ENCODE measurements around the gene PPIH. TPM values are rescaled to one million over a fixed set of nuclear protein-coding genes. Genes with fewer than 3 reads are reported as not detected.
A peak's percentile ranks its signal among the peaks of the same experiment; 100 is the strongest.

PPIH gene
- total RNA-seq, 2 experiments from 2014 or later = 29.4 to 32.6 TPM

DNA sequence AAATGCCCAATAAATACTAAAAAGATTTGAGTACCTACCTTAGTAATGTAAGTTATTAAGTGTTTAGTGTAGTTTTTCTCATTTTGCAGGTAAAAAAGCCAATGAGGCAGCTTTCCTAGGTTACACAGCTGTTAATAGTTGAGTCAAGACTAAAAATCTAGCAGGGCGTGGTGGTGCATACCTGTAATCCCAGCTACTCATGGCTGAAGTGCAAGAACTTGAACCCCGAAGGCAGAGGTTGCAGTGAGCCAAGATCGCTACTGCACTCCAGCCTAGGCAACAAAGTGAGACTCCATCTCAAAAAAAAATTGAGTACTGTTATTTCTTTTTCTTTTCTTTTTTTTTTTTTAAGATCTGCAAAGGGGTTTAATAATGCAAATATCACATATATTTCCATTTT, 31.7 kb downstream of the PPIH start:
- Mint-ChIP-seq H3K27ac (peak overlapping the region; percentile 52), H3K4me3 (no peak overlapping the region), H3K27me3 (no peaks in the 10 kb centered on the region), H3K4me1 (ENCODE audit: low read depth) (peaks cover 97% of the 10 kb centered on the region), H3K9me3 (no peaks in the 10 kb centered on the region), H3K36me3 (ENCODE audit: low read depth) (peaks cover 59% of the 10 kb centered on the region)
- TF ChIP-seq, protein P1, sequence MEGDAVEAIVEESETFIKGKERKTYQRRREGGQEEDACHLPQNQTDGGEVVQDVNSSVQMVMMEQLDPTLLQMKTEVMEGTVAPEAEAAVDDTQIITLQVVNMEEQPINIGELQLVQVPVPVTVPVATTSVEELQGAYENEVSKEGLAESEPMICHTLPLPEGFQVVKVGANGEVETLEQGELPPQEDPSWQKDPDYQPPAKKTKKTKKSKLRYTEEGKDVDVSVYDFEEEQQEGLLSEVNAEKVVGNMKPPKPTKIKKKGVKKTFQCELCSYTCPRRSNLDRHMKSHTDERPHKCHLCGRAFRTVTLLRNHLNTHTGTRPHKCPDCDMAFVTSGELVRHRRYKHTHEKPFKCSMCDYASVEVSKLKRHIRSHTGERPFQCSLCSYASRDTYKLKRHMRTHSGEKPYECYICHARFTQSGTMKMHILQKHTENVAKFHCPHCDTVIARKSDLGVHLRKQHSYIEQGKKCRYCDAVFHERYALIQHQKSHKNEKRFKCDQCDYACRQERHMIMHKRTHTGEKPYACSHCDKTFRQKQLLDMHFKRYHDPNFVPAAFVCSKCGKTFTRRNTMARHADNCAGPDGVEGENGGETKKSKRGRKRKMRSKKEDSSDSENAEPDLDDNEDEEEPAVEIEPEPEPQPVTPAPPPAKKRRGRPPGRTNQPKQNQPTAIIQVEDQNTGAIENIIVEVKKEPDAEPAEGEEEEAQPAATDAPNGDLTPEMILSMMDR (IDR thresholded peaks at IDR 0.05) = no peak
- Histone ChIP-seq H3K4me1 (ENCODE audit: insufficient read depth, low read length) (peaks cover 47% of the 10 kb centered on the region), H3K27ac (ENCODE audit: low read depth in 1 of 2, low read length in 2 of 2) (no peak overlapping the region), H3K9me3 (ENCODE audit: control insufficient read depth in 1 of 2, insufficient read depth in 1 of 2, low read length in 2 of 2) (no peaks in the 10 kb centered on the region), H3K36me3 (ENCODE audit: insufficient read depth, low read length) (peaks cover 28% of the 10 kb centered on the region), H3K27me3 (ENCODE audit: control insufficient read depth in 1 of 2, insufficient read depth in 2 of 2, low read length in 2 of 2) (no peaks in the 10 kb centered on the region), H3K4me3 (ENCODE audit: low read length) (no peak overlapping the region)
- ATAC-seq (ENCODE audit: poor library complexity) (no peak), DNase-seq (no peak)
- CTCF ChIA-PET = interaction anchor here (0.8 kb wide), 1 partner anchor 23 kb away, joined by 3 read pairs; no protein-coding TSS in a partner anchor
- POLR2A ChIA-PET = interaction anchor here (1.0 to 4.7 kb wide), 3 partner anchors 8 to 77 kb away, joined by 3 to 37 read pairs (median 3); partner anchors contain the start of genes C1orf50, P3H1 and YBX1
- intact Hi-C loops (cut with DNase I, micrococcal nuclease) = loop anchor here in 1 of 2 experiments (10.0 kb wide), 3 partner anchors 45 to 1325 kb away; partner anchors contain the start of gene FOXO6

DNA sequence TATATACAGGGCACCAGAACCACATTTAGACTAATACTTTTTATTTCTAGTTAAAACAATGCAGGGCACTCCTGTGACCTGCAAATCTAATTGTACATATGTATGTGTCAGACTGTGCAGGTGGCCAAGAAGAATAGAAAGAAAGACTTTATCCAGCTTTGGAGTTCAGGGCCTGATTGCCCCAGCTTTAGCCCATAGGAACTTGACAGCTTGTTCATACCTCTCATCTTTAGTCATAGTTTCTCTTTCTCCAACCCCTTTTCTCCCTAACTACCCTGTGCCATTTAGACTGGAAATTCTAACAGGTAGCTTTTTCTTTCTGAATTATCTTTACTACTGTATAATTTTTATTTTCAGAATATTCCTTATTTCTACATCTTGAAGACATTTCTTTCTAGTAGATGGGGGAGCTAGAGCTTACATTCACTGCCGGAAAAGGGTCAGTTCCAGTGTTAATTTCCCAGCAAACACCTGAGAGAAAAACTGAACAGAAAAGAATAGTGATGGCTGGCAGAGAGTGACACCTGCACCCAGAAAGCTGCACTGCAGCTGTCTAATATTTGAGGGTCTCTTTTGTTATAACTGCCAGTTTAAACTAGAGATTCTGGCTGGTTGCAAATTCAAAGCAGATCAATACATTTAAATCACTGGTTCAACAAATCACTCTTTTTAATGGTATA, 32.4 kb downstream of the PPIH start:
- POLR2A ChIA-PET = interaction anchor here (0.7 to 4.7 kb wide), 5 partner anchors 8 to 763 kb away, joined by 3 to 37 read pairs (median 3); partner anchors contain the start of genes C1orf50, HYI, PPIH and YBX1
- Histone ChIP-seq H3K4me1 (ENCODE audit: insufficient read depth, low read length) (peaks cover 41% of the 10 kb centered on the region), H3K9me3 (ENCODE audit: control insufficient read depth in 1 of 2, insufficient read depth in 1 of 2, low read length in 2 of 2) (no peaks in the 10 kb centered on the region), H3K36me3 (ENCODE audit: insufficient read depth, low read length) (peaks cover 35% of the 10 kb centered on the region), H3K27ac (ENCODE audit: low read depth in 1 of 2, low read length in 2 of 2) (no peak overlapping the region), H3K27me3 (ENCODE audit: control insufficient read depth in 1 of 2, insufficient read depth in 2 of 2, low read length in 2 of 2) (no peaks in the 10 kb centered on the region), H3K4me3 (ENCODE audit: low read length) (no peak overlapping the region)
- Mint-ChIP-seq H3K9me3 (no peaks in the 10 kb centered on the region), H3K4me1 (ENCODE audit: low read depth) (peaks cover 97% of the 10 kb centered on the region), H3K4me3 (no peak overlapping the region), H3K27me3 (no peaks in the 10 kb centered on the region), H3K27ac (peak overlapping the region; percentile 52), H3K36me3 (ENCODE audit: low read depth) (peaks cover 60% of the 10 kb centered on the region)
- intact Hi-C loops (cut with DNase I, micrococcal nuclease) = loop anchor here (1.0 to 10.0 kb wide), 2 partner anchors 46 to 112 kb away; no protein-coding TSS in a partner anchor
- ATAC-seq (ENCODE audit: poor library complexity) (peak; percentile 44), DNase-seq (peak in 1 of 14 experiments; percentile 14)
- TF ChIP-seq, protein P1 (IDR thresholded peaks at IDR 0.05) = peak; percentile 12
- CTCF ChIA-PET = interaction anchor here (1.4 kb wide), 1 partner anchor 41 kb away, joined by 3 read pairs; no protein-coding TSS in a partner anchor

DNA sequence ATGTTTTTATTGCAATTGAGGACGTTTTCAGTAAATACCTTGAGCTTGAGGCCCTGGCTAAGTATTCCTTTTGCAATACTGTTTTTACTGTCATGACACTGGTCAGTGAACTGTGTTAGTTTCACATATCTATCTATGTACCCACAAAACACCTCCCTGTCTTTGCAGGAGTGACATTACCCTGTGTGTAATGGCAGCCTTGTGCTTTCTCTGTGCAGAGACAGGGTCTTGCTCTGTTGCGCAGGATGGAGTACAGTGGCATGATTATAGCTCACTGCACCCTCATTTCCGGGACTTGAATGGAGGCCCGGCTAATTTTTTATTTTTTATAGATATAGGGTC, 32.9 kb downstream of the PPIH start:
- H3K27ac Mint-ChIP-seq = peak overlapping the region; percentile 52
- H3K27me3 Mint-ChIP-seq = no peaks in the 10 kb centered on the region
- no peaks in the 10 kb centered on the region for H3K9me3 Mint-ChIP-seq
- peaks cover 65% of the 10 kb centered on the region for H3K36me3 Mint-ChIP-seq (ENCODE audit: low read depth)
- TF ChIP-seq, protein P1 (IDR thresholded peaks at IDR 0.05) = no peak
- peaks cover 36% of the 10 kb centered on the region for H3K36me3 ChIP-seq (ENCODE audit: insufficient read depth, low read length)
- POLR2A ChIA-PET = interaction anchor here (0.7 to 4.7 kb wide), 6 partner anchors 9 to 763 kb away, joined by 3 to 37 read pairs (median 3); partner anchors contain the start of genes C1orf50, HYI, PPIH and YBX1
- DNase-seq (no peak), ATAC-seq (ENCODE audit: poor library complexity) (no peak)
- intact Hi-C loops (cut with DNase I, micrococcal nuclease) = loop anchor here (1.0 to 10.0 kb wide), 2 partner anchors 46 to 113 kb away; no protein-coding TSS in a partner anchor
- CTCF ChIA-PET = interaction anchor here (1.4 kb wide), 1 partner anchor 42 kb away, joined by 3 read pairs; no protein-coding TSS in a partner anchor
- no peaks in the 10 kb centered on the region for H3K9me3 ChIP-seq (ENCODE audit: control insufficient read depth in 1 of 2, insufficient read depth in 1 of 2, low read length in 2 of 2)
- H3K4me1 ChIP-seq (ENCODE audit: insufficient read depth, low read length) = peaks cover 41% of the 10 kb centered on the region
- no peak overlapping the region for H3K27ac ChIP-seq (ENCODE audit: low read depth in 1 of 2, low read length in 2 of 2)
- H3K4me3 ChIP-seq (ENCODE audit: low read length) = no peak overlapping the region
- H3K27me3 ChIP-seq (ENCODE audit: control insufficient read depth in 1 of 2, insufficient read depth in 2 of 2, low read length in 2 of 2) = no peaks in the 10 kb centered on the region
- H3K4me1 Mint-ChIP-seq (ENCODE audit: low read depth) = peaks cover 97% of the 10 kb centered on the region
- H3K4me3 Mint-ChIP-seq = no peak overlapping the region
